Measurements from ENCODE around the gene RPTOR.

RPTOR gene

DNA sequence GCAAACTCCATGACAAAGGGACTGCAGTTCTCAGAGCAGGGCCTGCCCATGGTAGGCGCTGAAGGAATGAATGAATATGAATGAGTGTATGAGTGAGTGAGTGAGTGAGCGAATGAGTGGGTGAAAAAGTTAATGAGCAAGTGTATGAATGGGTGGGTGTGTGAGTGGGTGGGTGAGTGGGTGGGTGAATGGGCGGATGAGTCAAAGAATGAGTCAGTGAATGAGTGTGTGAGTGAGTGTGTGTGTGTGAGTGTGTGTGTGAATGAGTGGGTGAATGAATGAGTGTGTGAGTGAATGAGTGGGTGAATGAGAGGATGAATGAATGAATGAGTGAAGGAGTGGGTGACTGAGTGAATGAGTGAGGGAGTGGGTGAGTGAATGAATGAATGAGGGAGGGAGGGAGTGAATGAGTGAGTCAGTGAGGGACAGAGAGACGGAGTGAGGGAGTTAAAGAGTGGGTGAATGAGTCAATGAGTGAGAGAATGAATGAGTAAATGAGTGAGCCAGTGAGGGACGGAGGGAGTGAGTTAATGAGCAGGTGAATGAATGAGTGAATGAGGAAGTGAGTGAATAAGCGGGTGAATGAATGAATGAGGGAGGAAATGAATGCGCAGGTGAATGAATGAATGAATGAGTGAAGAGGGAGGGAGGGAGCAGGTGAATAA, 435.9 kb downstream of the RPTOR start (continued):
- TF ChIP-seq ZBTB44 (tag by site-specific recombination; IDR thresholded peaks at IDR 0.05) (no peak), BCL11A (tag by site-specific recombination; IDR thresholded peaks at IDR 0.05; ENCODE audit: low read depth) (0 out of 2 replicates have a peak, but pooled peaks have one; percentile 50), ZNF560 (tag by site-specific recombination; IDR thresholded peaks at IDR 0.05; ENCODE audit: borderline replicate concordance) (no peak), SP3 (tag by site-specific recombination; IDR thresholded peaks at IDR 0.05) (peak; percentile 37; the same call in 1 of the 2 replicates), ZBTB6 (tag by site-specific recombination; IDR thresholded peaks at IDR 0.05) (no peak), OSR2 (tag by site-specific recombination; IDR thresholded peaks at IDR 0.05) (no peak), ZNF501 (tag by site-specific recombination; IDR thresholded peaks at IDR 0.05) (no peak), ZNF449 (tag by site-specific recombination; IDR thresholded peaks at IDR 0.05) (no peak), ZNF544 (tag by site-specific recombination; IDR thresholded peaks at IDR 0.05) (no peak), ZFP3 (tag by site-specific recombination; IDR thresholded peaks at IDR 0.05; ENCODE audit: low read depth) (no peak), CTCF (tag by site-specific recombination; IDR thresholded peaks at IDR 0.05) (no peak), ELK4 (IDR thresholded peaks at IDR 0.05; ENCODE audit: borderline replicate concordance, low read depth, low read length) (no peak), ZNF837 (tag by site-specific recombination; IDR thresholded peaks at IDR 0.05) (no peak), ZNF26 (tag by site-specific recombination; IDR thresholded peaks at IDR 0.05) (peak; percentile 45; the same call in 1 of the 2 replicates), ZNF394 (tag by site-specific recombination; IDR thresholded peaks at IDR 0.05; ENCODE audit: borderline replicate concordance) (no peak), HOXC10 (CRISPR knock-in tag; IDR thresholded peaks at IDR 0.05) (no peak), ZNF426 (tag by site-specific recombination; IDR thresholded peaks at IDR 0.05) (no peak), ZNF529 (tag by site-specific recombination; IDR thresholded peaks at IDR 0.05; ENCODE audit: insufficient replicate concordance) (no peak), ZFP37 (tag by site-specific recombination; IDR thresholded peaks at IDR 0.05) (no peak), ZNF701 (tag by site-specific recombination; IDR thresholded peaks at IDR 0.05) (no peak)
- TF ChIP-seq, protein P1, sequence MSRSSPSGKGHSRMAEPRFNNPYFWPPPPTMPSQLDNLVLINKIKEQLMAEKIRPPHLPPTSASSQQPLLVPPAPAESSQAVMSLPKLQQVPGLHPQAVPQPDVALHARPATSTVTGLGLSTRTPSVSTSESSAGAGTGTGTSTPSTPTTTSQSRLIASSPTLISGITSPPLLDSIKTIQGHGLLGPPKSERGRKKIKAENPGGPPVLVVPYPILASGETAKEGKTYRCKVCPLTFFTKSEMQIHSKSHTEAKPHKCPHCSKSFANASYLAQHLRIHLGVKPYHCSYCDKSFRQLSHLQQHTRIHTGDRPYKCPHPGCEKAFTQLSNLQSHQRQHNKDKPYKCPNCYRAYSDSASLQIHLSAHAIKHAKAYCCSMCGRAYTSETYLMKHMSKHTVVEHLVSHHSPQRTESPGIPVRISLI (tag by site-specific recombination; IDR thresholded peaks at IDR 0.05) = no peak
- TF ChIP-seq, protein P2, sequence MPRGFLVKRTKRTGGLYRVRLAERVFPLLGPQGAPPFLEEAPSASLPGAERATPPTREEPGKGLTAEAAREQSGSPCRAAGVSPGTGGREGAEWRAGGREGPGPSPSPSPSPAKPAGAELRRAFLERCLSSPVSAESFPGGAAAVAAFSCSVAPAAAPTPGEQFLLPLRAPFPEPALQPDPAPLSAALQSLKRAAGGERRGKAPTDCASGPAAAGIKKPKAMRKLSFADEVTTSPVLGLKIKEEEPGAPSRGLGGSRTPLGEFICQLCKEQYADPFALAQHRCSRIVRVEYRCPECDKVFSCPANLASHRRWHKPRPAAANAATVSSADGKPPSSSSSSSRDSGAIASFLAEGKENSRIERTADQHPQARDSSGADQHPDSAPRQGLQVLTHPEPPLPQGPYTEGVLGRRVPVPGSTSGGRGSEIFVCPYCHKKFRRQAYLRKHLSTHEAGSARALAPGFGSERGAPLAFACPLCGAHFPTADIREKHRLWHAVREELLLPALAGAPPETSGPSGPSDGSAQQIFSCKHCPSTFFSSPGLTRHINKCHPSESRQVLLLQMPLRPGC (tag by site-specific recombination; IDR thresholded peaks at IDR 0.05) = 0 out of 2 replicates have a peak, but pooled peaks have one; percentile 48
- TF ChIP-seq, protein P3, sequence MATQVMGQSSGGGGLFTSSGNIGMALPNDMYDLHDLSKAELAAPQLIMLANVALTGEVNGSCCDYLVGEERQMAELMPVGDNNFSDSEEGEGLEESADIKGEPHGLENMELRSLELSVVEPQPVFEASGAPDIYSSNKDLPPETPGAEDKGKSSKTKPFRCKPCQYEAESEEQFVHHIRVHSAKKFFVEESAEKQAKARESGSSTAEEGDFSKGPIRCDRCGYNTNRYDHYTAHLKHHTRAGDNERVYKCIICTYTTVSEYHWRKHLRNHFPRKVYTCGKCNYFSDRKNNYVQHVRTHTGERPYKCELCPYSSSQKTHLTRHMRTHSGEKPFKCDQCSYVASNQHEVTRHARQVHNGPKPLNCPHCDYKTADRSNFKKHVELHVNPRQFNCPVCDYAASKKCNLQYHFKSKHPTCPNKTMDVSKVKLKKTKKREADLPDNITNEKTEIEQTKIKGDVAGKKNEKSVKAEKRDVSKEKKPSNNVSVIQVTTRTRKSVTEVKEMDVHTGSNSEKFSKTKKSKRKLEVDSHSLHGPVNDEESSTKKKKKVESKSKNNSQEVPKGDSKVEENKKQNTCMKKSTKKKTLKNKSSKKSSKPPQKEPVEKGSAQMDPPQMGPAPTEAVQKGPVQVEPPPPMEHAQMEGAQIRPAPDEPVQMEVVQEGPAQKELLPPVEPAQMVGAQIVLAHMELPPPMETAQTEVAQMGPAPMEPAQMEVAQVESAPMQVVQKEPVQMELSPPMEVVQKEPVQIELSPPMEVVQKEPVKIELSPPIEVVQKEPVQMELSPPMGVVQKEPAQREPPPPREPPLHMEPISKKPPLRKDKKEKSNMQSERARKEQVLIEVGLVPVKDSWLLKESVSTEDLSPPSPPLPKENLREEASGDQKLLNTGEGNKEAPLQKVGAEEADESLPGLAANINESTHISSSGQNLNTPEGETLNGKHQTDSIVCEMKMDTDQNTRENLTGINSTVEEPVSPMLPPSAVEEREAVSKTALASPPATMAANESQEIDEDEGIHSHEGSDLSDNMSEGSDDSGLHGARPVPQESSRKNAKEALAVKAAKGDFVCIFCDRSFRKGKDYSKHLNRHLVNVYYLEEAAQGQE (tag by site-specific recombination; IDR thresholded peaks at IDR 0.05) = no peak
